HEK293 (cell line): ENCODE data around the gene LRRC2.

ENCODE experiments used
- CTCF ChIA-PET: fragments of 350-600 bp; formaldehyde crosslinking; extraction: SDS; loops from one replicate; lab custom pipeline; 2021; ENCODE audit warnings: antibody characterized with exemption; lab: Yijun Ruan, JAX
- POLR2A ChIA-PET: fragments of 300-600 bp; formaldehyde crosslinking; extraction: SDS; loops from one replicate; lab custom pipeline; 2020; ENCODE audit warnings: antibody characterized with exemption, inconsistent platforms; lab: Yijun Ruan, JAX
- H3K27ac ChIP-seq: fragments of 200-500 bp; sonication (Bioruptor generic); 2 replicates; pipeline ENCODE4 v1.5.1; 2014; ENCODE audit warnings: low read depth, low read length, control low read depth, inconsistent platforms; ENCODE audit errors: extremely low read depth
- H3K36me3 ChIP-seq, 2 experiments: fragments of 200-500 bp in 1 of 2; sonication (Bioruptor generic) in 1 of 2; 1 replicate in 1 of 2; 2 replicates in 1 of 2; pipeline ENCODE4 v1.5.1; 2014 to 2017; ENCODE audit warnings: inconsistent platforms in 2 of 2, low read length in 2 of 2; ENCODE audit not compliant: control insufficient read depth in 2 of 2, insufficient read depth in 1 of 2
- H3K4me1 ChIP-seq: fragments of 200-500 bp; sonication (Bioruptor generic); 2 replicates; pipeline ENCODE4 v1.5.1; 2014; ENCODE audit warnings: mild to moderate bottlenecking, low read length, inconsistent platforms; ENCODE audit not compliant: control insufficient read depth, insufficient read depth
- H3K4me3 ChIP-seq: 2 replicates; pipeline ENCODE4 v1.5.1; 2011; ENCODE audit warnings: low read depth, mild to moderate bottlenecking, control low read depth, low read length, moderate library complexity
- H3K9me3 ChIP-seq: fragments of 200-500 bp; sonication (Bioruptor generic); 2 replicates; pipeline ENCODE4 v1.5.1; 2014; ENCODE audit warnings: low read depth, low read length, inconsistent platforms; ENCODE audit not compliant: control insufficient read depth, insufficient read depth
- FEZF1 ChIP-seq: fragments of 450-650 bp; formaldehyde crosslinking; IDR thresholded peaks from 2 replicates; pipeline ENCODE4 v1.5.1; 2016; ENCODE audit warnings: missing biosample characterization, missing genetic modification characterization
- GLIS1 ChIP-seq: fragments of 450-650 bp; formaldehyde crosslinking; IDR thresholded peaks from 2 replicates; pipeline ENCODE4 v1.5.1; 2016; ENCODE audit warnings: missing biosample characterization, missing genetic modification characterization
- IKZF3 ChIP-seq: fragments of 450-650 bp; IDR thresholded peaks from 2 replicates; pipeline ENCODE4 v1.5.0; 2018; ENCODE audit warnings: missing biosample characterization, mild to moderate bottlenecking, missing genetic modification characterization, moderate library complexity
- MYNN ChIP-seq: fragments of 450-650 bp; formaldehyde crosslinking; IDR thresholded peaks from 2 replicates; pipeline ENCODE4 v1.5.1; 2016; ENCODE audit warnings: missing biosample characterization, missing genetic modification characterization, borderline replicate concordance
- MZF1 ChIP-seq: fragments of 450-650 bp; formaldehyde crosslinking; IDR thresholded peaks from 2 replicates; pipeline ENCODE4 v1.5.1; 2017; ENCODE audit warnings: missing biosample characterization, missing genetic modification characterization, borderline replicate concordance
- SP3 ChIP-seq: fragments of 450-650 bp; formaldehyde crosslinking; IDR thresholded peaks from 2 replicates; pipeline ENCODE4 v1.5.1; 2016; ENCODE audit warnings: missing biosample characterization, missing genetic modification characterization
- ZBTB20 ChIP-seq: fragments of 450-650 bp; formaldehyde crosslinking; IDR thresholded peaks from 2 replicates; pipeline ENCODE4 v1.5.1; 2016; ENCODE audit warnings: missing biosample characterization, missing genetic modification characterization
- ZNF16 ChIP-seq: fragments of 450-650 bp; formaldehyde crosslinking; IDR thresholded peaks from 2 replicates; pipeline ENCODE4 v1.5.1; 2016; ENCODE audit warnings: low read depth, missing biosample characterization, missing genetic modification characterization
- ZNF214 ChIP-seq: fragments of 450-650 bp; formaldehyde crosslinking; IDR thresholded peaks from 2 replicates; pipeline ENCODE4 v1.5.1; 2017; ENCODE audit warnings: missing biosample characterization, mild to moderate bottlenecking, missing genetic modification characterization, borderline replicate concordance
- ZNF324 ChIP-seq: fragments of 450-650 bp; formaldehyde crosslinking; IDR thresholded peaks from 2 replicates; pipeline ENCODE4 v1.5.1; 2016; ENCODE audit warnings: missing biosample characterization, missing genetic modification characterization
- ZNF501 ChIP-seq: fragments of 450-650 bp; formaldehyde crosslinking; IDR thresholded peaks from 2 replicates; pipeline ENCODE4 v1.5.1; 2016; ENCODE audit warnings: missing biosample characterization, missing genetic modification characterization
- ZNF530 ChIP-seq: fragments of 450-650 bp; formaldehyde crosslinking; IDR thresholded peaks from 2 replicates; pipeline ENCODE4 v1.5.1; 2016; ENCODE audit warnings: low read depth, missing biosample characterization, missing genetic modification characterization
- ZNF548 ChIP-seq: fragments of 450-650 bp; formaldehyde crosslinking; IDR thresholded peaks from 2 replicates; pipeline ENCODE4 v1.5.1; 2016; ENCODE audit warnings: missing biosample characterization, missing genetic modification characterization
- ZNF560 ChIP-seq: fragments of 450-650 bp; formaldehyde crosslinking; IDR thresholded peaks from 2 replicates; pipeline ENCODE4 v1.5.1; 2017; ENCODE audit warnings: missing biosample characterization, missing genetic modification characterization, borderline replicate concordance
- ZNF596 ChIP-seq: fragments of 450-650 bp; IDR thresholded peaks from 2 replicates; pipeline ENCODE4 v1.5.0; 2018; ENCODE audit warnings: missing biosample characterization, mild to moderate bottlenecking, missing genetic modification characterization, moderate library complexity
- ZNF621 ChIP-seq: fragments of 450-650 bp; formaldehyde crosslinking; IDR thresholded peaks from 2 replicates; pipeline ENCODE4 v1.5.1; 2017; ENCODE audit warnings: missing biosample characterization, missing genetic modification characterization
- ZNF830 ChIP-seq: fragments of 450-650 bp; IDR thresholded peaks from 2 replicates; pipeline ENCODE4 v1.5.0; 2018; ENCODE audit warnings: missing biosample characterization, missing genetic modification characterization, low read depth, mild to moderate bottlenecking, moderate library complexity
- ZSCAN23 ChIP-seq: fragments of 450-650 bp; formaldehyde crosslinking; IDR thresholded peaks from 2 replicates; pipeline ENCODE4 v1.5.1; 2016; ENCODE audit warnings: missing biosample characterization, missing genetic modification characterization
- TF ChIP-seq, protein P1 (sequence below): fragments of 450-650 bp; formaldehyde crosslinking; IDR thresholded peaks from 2 replicates; pipeline ENCODE4 v1.5.1; 2016; ENCODE audit warnings: missing biosample characterization, missing genetic modification characterization
- TF ChIP-seq, protein P2 (sequence below): fragments of 450-650 bp; formaldehyde crosslinking; IDR thresholded peaks from 2 replicates; pipeline ENCODE4 v1.5.1; 2016; ENCODE audit warnings: missing biosample characterization, missing genetic modification characterization, low read depth

Gene LRRC2

DNA sequence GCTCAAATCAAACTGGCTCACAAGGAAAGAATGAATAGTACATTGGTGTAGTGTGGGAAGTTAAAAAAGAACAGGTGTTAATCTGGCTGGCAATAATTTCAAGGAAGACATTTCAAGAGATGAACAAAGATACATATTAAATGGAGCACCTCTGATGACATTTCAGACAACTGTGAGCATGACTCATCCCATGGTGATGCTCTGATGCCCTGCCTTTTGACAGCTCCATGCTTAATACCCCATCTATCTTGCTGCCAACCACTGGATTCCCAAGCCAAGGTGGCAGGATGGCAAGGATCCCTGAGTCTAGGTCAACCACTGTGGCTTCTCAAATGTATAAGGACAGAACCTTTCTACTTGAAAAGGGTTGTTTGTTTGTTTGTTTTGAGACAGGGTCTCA lies 29.3 kb downstream of the LRRC2 start:
- CTCF ChIA-PET = interaction anchor here (2.7 kb wide), 1 partner anchor 48 kb away, joined by 9 read pairs; no protein-coding TSS in a partner anchor
- H3K4me3 ChIP-seq = no peak overlapping the region
- no peaks in the 10 kb centered on the region for H3K9me3 ChIP-seq
- H3K4me1 ChIP-seq = no peaks in the 10 kb centered on the region
- TF ChIP-seq, protein P1, sequence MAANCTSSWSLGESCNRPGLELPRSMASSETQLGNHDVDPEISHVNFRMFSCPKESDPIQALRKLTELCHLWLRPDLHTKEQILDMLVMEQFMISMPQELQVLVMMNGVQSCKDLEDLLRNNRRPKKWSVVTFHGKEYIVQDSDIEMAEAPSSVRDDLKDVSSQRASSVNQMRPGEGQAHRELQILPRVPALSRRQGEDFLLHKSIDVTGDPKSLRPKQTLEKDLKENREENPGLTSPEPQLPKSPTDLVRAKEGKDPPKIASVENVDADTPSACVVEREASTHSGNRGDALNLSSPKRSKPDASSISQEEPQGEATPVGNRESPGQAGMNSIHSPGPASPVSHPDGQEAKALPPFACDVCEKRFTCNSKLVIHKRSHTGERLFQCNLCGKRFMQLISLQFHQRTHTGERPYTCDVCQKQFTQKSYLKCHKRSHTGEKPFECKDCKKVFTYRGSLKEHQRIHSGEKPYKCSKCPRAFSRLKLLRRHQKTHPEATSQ (tag by site-specific recombination) = no peak
- TF ChIP-seq ZNF548 (tag by site-specific recombination) = no peak
- no peak for TF ChIP-seq IKZF3
- H3K36me3 ChIP-seq = no peaks in the 10 kb centered on the region
- POLR2A ChIA-PET = no interaction called here
- no peak overlapping the region for H3K27ac ChIP-seq

DNA sequence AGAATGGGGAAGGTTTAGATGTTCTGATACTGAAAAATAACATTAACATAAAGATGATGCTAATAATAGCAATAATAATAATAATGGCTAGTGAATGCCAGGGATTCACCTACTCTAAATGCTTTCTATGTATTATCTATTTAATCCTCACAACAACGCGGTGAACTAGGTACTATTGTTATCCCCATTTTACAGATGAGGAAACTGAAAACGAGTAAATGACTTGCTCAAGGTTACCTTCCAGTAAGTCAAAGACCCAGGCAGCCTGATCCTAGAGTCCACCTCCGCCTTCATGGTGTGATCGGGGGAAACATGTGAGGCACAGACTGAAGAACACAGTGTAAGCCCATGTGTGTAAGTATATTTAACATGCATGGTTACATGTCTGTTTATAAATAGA lies 30.4 kb downstream of the LRRC2 start:
- H3K27ac ChIP-seq = no peak overlapping the region

DNA sequence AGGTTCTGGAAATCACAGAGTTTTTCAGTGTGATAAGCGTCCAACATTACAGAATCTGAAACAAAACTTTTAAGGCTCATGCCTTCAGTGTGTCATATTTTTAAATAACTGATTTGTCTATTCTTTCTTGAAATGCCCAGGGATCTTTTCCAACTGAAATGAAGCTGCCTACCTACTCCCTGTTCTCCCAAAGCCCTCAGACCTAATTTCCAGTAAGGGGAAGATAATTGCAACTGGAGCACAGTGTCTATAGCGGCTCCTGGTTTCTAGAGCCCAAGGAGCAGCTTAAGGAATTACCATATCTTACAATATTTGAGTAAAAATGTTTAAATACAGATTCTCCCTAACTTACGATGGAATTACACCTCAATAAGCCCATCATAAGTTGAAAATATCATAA lies 33.0 kb downstream of the LRRC2 start:
- TF ChIP-seq ZNF830 (tag by site-specific recombination) (no peak), ZNF324 (tag by site-specific recombination) (no peak), ZNF501 (tag by site-specific recombination) (no peak), ZNF596 (tag by site-specific recombination) (no peak), ZBTB20 (tag by site-specific recombination) (no peak), ZSCAN23 (tag by site-specific recombination) (no peak), MYNN (tag by site-specific recombination) (no peak)
- TF ChIP-seq, protein P2, sequence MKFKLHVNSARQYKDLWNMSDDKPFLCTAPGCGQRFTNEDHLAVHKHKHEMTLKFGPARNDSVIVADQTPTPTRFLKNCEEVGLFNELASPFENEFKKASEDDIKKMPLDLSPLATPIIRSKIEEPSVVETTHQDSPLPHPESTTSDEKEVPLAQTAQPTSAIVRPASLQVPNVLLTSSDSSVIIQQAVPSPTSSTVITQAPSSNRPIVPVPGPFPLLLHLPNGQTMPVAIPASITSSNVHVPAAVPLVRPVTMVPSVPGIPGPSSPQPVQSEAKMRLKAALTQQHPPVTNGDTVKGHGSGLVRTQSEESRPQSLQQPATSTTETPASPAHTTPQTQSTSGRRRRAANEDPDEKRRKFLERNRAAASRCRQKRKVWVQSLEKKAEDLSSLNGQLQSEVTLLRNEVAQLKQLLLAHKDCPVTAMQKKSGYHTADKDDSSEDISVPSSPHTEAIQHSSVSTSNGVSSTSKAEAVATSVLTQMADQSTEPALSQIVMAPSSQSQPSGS = no peak
- TF ChIP-seq, all 188 proteins: peak for 0
- ChIA-PET POLR2A (no interaction called here), CTCF (no interaction called here)
- H3K4me1 ChIP-seq = no peaks in the 10 kb centered on the region
- no peak overlapping the region for H3K27ac ChIP-seq
- no peaks in the 10 kb centered on the region for H3K9me3 ChIP-seq
- no peaks in the 10 kb centered on the region for H3K36me3 ChIP-seq
- H3K4me3 ChIP-seq = no peak overlapping the region

More for the DNA sequence above, 30.4 kb downstream of the LRRC2 start:
- no peaks in the 10 kb centered on the region for H3K36me3 ChIP-seq
- TF ChIP-seq MYNN (tag by site-specific recombination) (no peak), MZF1 (tag by site-specific recombination) (no peak), ZNF214 (tag by site-specific recombination) (no peak), ZNF16 (tag by site-specific recombination) (no peak), GLIS1 (tag by site-specific recombination) (no peak), SP3 (tag by site-specific recombination) (no peak), FEZF1 (no peak), ZNF621 (no peak), ZNF560 (no peak), ZNF530 (tag by site-specific recombination) (no peak)
- ChIA-PET CTCF (no interaction called here), POLR2A (no interaction called here)
- no peaks in the 10 kb centered on the region for H3K9me3 ChIP-seq
- H3K4me1 ChIP-seq = no peaks in the 10 kb centered on the region
- H3K4me3 ChIP-seq = no peak overlapping the region
